DOHH2 (cell line): ENCODE measurements around the gene RIMS3.

Experiments used
- H3F3A ChIP-seq: fragments of 200-600 bp; sonication (generic), shearing (Covaris generic); 2 replicates; pipeline ENCODE4 v1.6.0; 2016; ENCODE audit warnings: antibody characterized with exemption, mild to moderate bottlenecking; ENCODE audit not compliant: control insufficient read depth, insufficient read depth
- H3K27ac ChIP-seq: fragments of 200-600 bp; sonication (generic); 2 replicates; pipeline ENCODE4 v1.5.1; 2014; ENCODE audit warnings: low read depth, mild to moderate bottlenecking, low read length, moderate library complexity
- H3K27me3 ChIP-seq: fragments of 200-600 bp; sonication (generic); 2 replicates; pipeline ENCODE4 v1.6.1; 2014; ENCODE audit warnings: mild to moderate bottlenecking, low read length, mixed read lengths; ENCODE audit not compliant: control insufficient read depth
- H3K36me3 ChIP-seq: fragments of 200-600 bp; sonication (generic); 2 replicates; pipeline ENCODE4 v1.6.1; 2014; ENCODE audit warnings: mild to moderate bottlenecking, low read length, moderate library complexity, mixed read lengths; ENCODE audit not compliant: control insufficient read depth
- H3K4me1 ChIP-seq: fragments of 200-600 bp; sonication (generic); 2 replicates; pipeline ENCODE4 v1.6.1; 2014; ENCODE audit warnings: mild to moderate bottlenecking, low read length, mixed read lengths; ENCODE audit not compliant: control insufficient read depth
- H3K4me2 ChIP-seq: fragments of 200-600 bp; sonication (generic); 2 replicates; pipeline ENCODE4 v1.6.0; 2014; ENCODE audit warnings: mild to moderate bottlenecking, low read length, moderate library complexity
- H3K4me3 ChIP-seq: fragments of 200-600 bp; sonication (generic); 2 replicates; pipeline ENCODE4 v1.5.1; 2014; ENCODE audit warnings: mild to moderate bottlenecking, low read length, mixed read lengths
- H3K79me2 ChIP-seq: fragments of 200-600 bp; sonication (generic); 2 replicates; pipeline ENCODE4 v1.6.1; 2014; ENCODE audit warnings: mild to moderate bottlenecking, low read length, mixed read lengths; ENCODE audit not compliant: control insufficient read depth
- H3K9me2 ChIP-seq: fragments of 200-600 bp; sonication (generic); replicated peaks from 2 replicates; pipeline ENCODE4 v1.6.1; 2014; ENCODE audit warnings: mild to moderate bottlenecking, low read length, mixed read lengths; ENCODE audit not compliant: control insufficient read depth
- H3K9me3 ChIP-seq: fragments of 200-600 bp; sonication (generic); 2 replicates; pipeline ENCODE4 v1.6.1; 2014; ENCODE audit warnings: antibody characterized with exemption, low read length, mixed read lengths; ENCODE audit not compliant: control insufficient read depth, insufficient read depth
- H4K20me1 ChIP-seq: fragments of 200-600 bp; sonication (generic); 2 replicates; pipeline ENCODE4 v1.6.0; 2014; ENCODE audit warnings: low read depth, mild to moderate bottlenecking, antibody characterized with exemption, low read length, moderate library complexity; ENCODE audit not compliant: control insufficient read depth, insufficient read depth
- EZH2phosphoT487 ChIP-seq: fragments of 200-600 bp; sonication (generic); IDR thresholded peaks from 2 replicates; pipeline ENCODE4 v1.6.1; 2017; ENCODE audit warnings: borderline replicate concordance, mild to moderate bottlenecking, antibody characterized with exemption, low read length, moderate library complexity, mixed read lengths
- TF ChIP-seq, protein P1 (sequence below): fragments of 200-600 bp; sonication (generic); IDR thresholded peaks from one replicate; pipeline ENCODE4 v1.5.1; 2014; ENCODE audit warnings: antibody characterized with exemption, mild to moderate bottlenecking, low read depth, low read length; ENCODE audit not compliant: poor library complexity, severe bottlenecking

RIMS3 gene

DNA sequence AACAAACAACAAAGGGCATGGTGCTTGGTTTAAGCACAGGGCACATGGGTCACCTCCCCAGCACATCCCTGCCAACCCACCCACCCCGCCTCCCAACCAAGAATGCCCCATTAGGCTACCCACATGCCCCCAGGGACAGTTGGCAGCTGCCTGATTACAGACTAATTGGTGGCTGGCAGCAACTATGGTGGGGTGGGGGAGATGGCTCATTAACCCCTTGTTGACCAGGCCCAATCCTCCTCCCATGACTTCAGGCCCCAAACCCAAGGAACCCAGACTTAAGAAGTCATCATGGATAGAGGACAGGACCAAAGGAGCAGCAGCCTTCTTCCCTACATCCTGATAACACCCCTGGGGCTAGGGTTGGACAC lies 1.3 kb downstream of the RIMS3 start:
- Histone ChIP-seq H3K9me3 (no peaks in the 10 kb centered on the region), H3F3A (no peaks in the 10 kb centered on the region), H3K4me3 (no peak overlapping the region), H3K9me2 (no peaks in the 10 kb centered on the region), H3K79me2 (no peaks in the 10 kb centered on the region), H3K4me1 (peaks cover 40% of the 10 kb centered on the region), H3K36me3 (no peaks in the 10 kb centered on the region), H3K27ac (peak overlapping the region; percentile 30; the same call in 1 of the 2 replicates), H3K27me3 (no peaks in the 10 kb centered on the region), H4K20me1 (no peaks in the 10 kb centered on the region), H3K4me2 (peak overlapping the region; percentile 35)
- TF ChIP-seq, protein P1, sequence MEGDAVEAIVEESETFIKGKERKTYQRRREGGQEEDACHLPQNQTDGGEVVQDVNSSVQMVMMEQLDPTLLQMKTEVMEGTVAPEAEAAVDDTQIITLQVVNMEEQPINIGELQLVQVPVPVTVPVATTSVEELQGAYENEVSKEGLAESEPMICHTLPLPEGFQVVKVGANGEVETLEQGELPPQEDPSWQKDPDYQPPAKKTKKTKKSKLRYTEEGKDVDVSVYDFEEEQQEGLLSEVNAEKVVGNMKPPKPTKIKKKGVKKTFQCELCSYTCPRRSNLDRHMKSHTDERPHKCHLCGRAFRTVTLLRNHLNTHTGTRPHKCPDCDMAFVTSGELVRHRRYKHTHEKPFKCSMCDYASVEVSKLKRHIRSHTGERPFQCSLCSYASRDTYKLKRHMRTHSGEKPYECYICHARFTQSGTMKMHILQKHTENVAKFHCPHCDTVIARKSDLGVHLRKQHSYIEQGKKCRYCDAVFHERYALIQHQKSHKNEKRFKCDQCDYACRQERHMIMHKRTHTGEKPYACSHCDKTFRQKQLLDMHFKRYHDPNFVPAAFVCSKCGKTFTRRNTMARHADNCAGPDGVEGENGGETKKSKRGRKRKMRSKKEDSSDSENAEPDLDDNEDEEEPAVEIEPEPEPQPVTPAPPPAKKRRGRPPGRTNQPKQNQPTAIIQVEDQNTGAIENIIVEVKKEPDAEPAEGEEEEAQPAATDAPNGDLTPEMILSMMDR: no peak
- TF ChIP-seq EZH2phosphoT487: no peak

DNA sequence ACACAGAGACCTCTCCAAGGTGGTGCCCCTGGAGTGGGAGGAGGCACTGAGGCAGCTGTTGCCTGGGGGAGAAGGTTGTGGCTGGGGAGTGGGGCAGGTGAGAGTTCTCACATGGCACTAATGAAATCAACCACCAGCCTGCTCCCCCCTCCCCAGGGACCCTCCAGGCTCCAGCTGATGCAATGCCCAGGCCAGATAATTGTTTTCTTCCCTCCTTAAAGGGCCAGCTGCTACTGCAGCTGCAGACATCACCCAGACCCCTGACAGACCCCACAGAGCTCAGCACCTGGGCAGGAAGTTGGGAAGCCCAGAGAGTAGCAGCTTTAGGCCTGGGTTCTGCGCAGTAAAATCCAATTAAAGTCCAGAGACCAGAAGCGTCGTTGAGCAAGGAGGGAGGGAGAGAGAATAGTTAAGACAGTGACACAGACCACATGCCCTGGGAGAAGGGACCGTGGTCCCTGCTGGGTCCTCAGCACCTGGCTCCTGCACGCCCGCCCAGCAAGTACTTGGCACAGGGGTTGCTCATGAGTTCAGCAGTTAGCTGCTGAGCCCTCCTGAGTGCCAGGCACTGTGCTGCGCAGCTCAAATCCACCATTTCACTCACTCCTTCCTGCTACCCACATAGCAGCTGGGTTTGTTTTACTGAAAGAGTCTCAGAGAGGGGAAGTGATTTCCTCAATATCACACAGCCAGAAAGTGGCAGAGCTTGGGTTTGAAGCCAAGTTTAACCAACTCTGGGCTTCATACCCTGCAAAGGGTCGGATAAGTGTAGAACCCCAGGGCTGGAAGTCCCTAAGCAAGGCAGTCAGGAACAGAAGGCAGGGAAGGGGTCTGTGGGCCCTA lies 1.9 kb downstream of the RIMS3 start:
- no peaks in the 10 kb centered on the region for H3K9me2 ChIP-seq
- peak overlapping the region; percentile 35 for H3K4me2 ChIP-seq
- peaks cover 35% of the 10 kb centered on the region for H3K4me1 ChIP-seq
- H3F3A ChIP-seq: no peaks in the 10 kb centered on the region
- H3K4me3 ChIP-seq: peak overlapping the region; percentile 1
- no peaks in the 10 kb centered on the region for H3K79me2 ChIP-seq
- H3K36me3 ChIP-seq: no peaks in the 10 kb centered on the region
- H3K27ac ChIP-seq: peak overlapping the region; percentile 30
- H3K9me3 ChIP-seq: no peaks in the 10 kb centered on the region
- H4K20me1 ChIP-seq: no peaks in the 10 kb centered on the region
- TF ChIP-seq EZH2phosphoT487: no peak
- H3K27me3 ChIP-seq: no peaks in the 10 kb centered on the region

DNA sequence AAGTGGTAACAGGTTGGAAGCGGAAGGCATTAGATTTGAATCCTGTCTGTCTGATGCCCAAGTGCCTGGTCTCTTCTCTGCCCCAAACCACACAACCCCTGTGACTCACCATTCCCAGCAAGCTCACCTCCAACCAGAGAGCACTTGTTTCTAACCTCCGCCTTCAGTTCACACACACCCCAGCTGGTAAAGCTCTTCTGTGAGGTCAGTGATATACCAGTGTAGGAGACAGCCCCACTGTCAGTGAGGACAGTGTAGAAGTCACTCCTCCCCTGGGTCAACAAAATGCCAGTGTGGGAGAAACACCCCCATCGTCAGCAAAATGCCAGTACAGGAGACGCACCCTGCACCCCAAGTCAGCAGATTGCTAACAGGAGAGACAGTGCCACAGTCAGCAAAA lies 2.6 kb downstream of the RIMS3 start:
- TF ChIP-seq, protein P1: no peak
- TF ChIP-seq EZH2phosphoT487: no peak
- Histone ChIP-seq H4K20me1 (no peaks in the 10 kb centered on the region), H3K36me3 (no peaks in the 10 kb centered on the region), H3K4me3 (peak overlapping the region; percentile 1; the same call in 1 of the 2 replicates), H3K27me3 (no peaks in the 10 kb centered on the region), H3K79me2 (no peaks in the 10 kb centered on the region), H3K4me2 (peak overlapping the region; percentile 35), H3K9me2 (no peaks in the 10 kb centered on the region), H3F3A (no peaks in the 10 kb centered on the region), H3K9me3 (no peaks in the 10 kb centered on the region), H3K4me1 (peaks cover 33% of the 10 kb centered on the region), H3K27ac (peak overlapping the region; percentile 30)

DNA sequence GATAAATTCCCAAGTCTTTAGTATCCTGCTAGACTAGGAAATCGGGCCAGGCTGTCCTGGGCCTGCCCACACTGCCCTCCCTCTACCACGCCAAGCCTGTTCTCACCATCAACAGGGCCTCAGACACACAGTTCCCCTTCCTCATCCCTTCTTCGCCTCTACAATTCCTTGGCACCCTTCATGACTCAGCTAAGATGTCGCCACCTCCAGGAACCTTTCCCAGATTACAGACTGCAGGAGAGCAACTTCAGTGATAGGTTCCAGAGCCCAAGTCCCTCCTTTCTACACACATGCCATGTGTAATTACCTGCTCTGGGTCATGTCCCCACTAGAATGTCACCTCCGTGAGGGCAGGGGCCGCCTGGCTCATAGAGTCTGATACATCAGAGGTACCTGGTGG lies 3.3 kb downstream of the RIMS3 start:
- Histone ChIP-seq H3F3A (no peaks in the 10 kb centered on the region), H3K27me3 (no peaks in the 10 kb centered on the region), H3K79me2 (no peaks in the 10 kb centered on the region), H3K4me2 (no peak overlapping the region), H4K20me1 (no peaks in the 10 kb centered on the region), H3K4me3 (no peak overlapping the region), H3K9me2 (no peaks in the 10 kb centered on the region), H3K36me3 (no peaks in the 10 kb centered on the region), H3K27ac (no peak overlapping the region), H3K9me3 (no peaks in the 10 kb centered on the region), H3K4me1 (peaks cover 33% of the 10 kb centered on the region)
- TF ChIP-seq EZH2phosphoT487: no peak
- TF ChIP-seq, protein P1: no peak
